Neural progenitor cell (in vitro differentiated cells): ENCODE data around the gene IL1RL2.

Experiments used
- CTCF ChIP-seq: fragments of 200-600 bp; sonication (generic); IDR thresholded peaks from 2 replicates; pipeline ENCODE4 v1.5.1; 2017; ENCODE audit warnings: antibody characterized with exemption, mild to moderate bottlenecking
- EZH2phosphoT487 ChIP-seq: fragments of 200-600 bp; sonication (generic); IDR thresholded peaks from 2 replicates; pipeline ENCODE4 v1.6.1; 2017; ENCODE audit warnings: antibody characterized with exemption

GRCh38 chr2:102239344-102239743 lies 52.5 kb downstream of the IL1RL2 start:
- TF ChIP-seq CTCF (no peak), EZH2phosphoT487 (no peak)
